Neural progenitor cell (in vitro differentiated cells): Measurements from ENCODE around the gene CDH23. TPM values are rescaled to one million over a fixed set of nuclear protein-coding genes. Genes with fewer than 3 reads are reported as not detected.

Source experiments
- DNase-seq: peaks from one replicate; pipeline ENCODE4 v3.0.0-alpha.2; 2016; ENCODE audit warnings: low spot score
- H2AFZ ChIP-seq: fragments of 200-600 bp; sonication (generic); replicated peaks from 2 replicates; pipeline ENCODE4 v1.6.1; 2016; ENCODE audit warnings: antibody characterized with exemption
- H3F3A ChIP-seq: fragments of 200-600 bp; sonication (generic); 2 replicates; pipeline ENCODE4 v1.6.1; 2016; ENCODE audit warnings: antibody characterized with exemption, low read depth
- H3K27ac ChIP-seq: fragments of 200-600 bp; sonication (generic); 2 replicates; pipeline ENCODE4 v1.5.1; 2016; ENCODE audit warnings: mild to moderate bottlenecking
- H3K27me3 ChIP-seq: fragments of 200-600 bp; sonication (generic); 2 replicates; pipeline ENCODE4 v1.6.1; 2016; ENCODE audit warnings: mild to moderate bottlenecking, moderate library complexity
- H3K36me3 ChIP-seq: fragments of 200-600 bp; sonication (generic); 2 replicates; pipeline ENCODE4 v1.5.1; 2016
- H3K4me1 ChIP-seq: fragments of 200-600 bp; sonication (generic); 2 replicates; pipeline ENCODE4 v1.6.1; 2016; ENCODE audit warnings: mixed run types
- H3K4me2 ChIP-seq: fragments of 200-600 bp; sonication (generic); 2 replicates; pipeline ENCODE4 v1.6.1; 2016
- H3K4me3 ChIP-seq: fragments of 200-600 bp; sonication (generic); 2 replicates; pipeline ENCODE4 v1.5.1; 2016
- H3K79me2 ChIP-seq: fragments of 200-600 bp; sonication (generic); 2 replicates; pipeline ENCODE4 v1.6.1; 2016; ENCODE audit warnings: low read depth
- H3K9ac ChIP-seq: fragments of 200-600 bp; sonication (generic); 2 replicates; pipeline ENCODE4 v1.6.1; 2016
- H3K9me3 ChIP-seq: fragments of 200-600 bp; sonication (generic); 2 replicates; pipeline ENCODE4 v1.5.1; 2016; ENCODE audit warnings: low read depth
- H4K20me1 ChIP-seq: fragments of 200-600 bp; sonication (generic); 2 replicates; pipeline ENCODE4 v1.6.1; 2016; ENCODE audit warnings: low read depth
- H3K27ac Mint-ChIP-seq: 3 replicates; pipeline ENCODE4 v1.8.0; 2021; ENCODE audit warnings: mixed read lengths
- H3K27me3 Mint-ChIP-seq: 2 replicates; pipeline ENCODE4 v1.8.0; 2022; ENCODE audit warnings: low read depth, mild to moderate bottlenecking, inconsistent platforms, moderate library complexity, mixed read lengths; ENCODE audit not compliant: insufficient read depth
- H3K36me3 Mint-ChIP-seq: 3 replicates; pipeline ENCODE4 v1.8.0; 2021; ENCODE audit warnings: mixed read lengths
- H3K4me1 Mint-ChIP-seq: 3 replicates; pipeline ENCODE4 v1.8.0; 2021; ENCODE audit warnings: mixed read lengths
- H3K4me3 Mint-ChIP-seq: 3 replicates; pipeline ENCODE4 v1.8.0; 2021; ENCODE audit warnings: mild to moderate bottlenecking, moderate library complexity, mixed read lengths
- H3K9me3 Mint-ChIP-seq: 3 replicates; pipeline ENCODE4 v1.8.0; 2020; ENCODE audit warnings: mixed read lengths
- EZH2 ChIP-seq: fragments of 200-600 bp; sonication (generic); IDR thresholded peaks from 2 replicates; pipeline ENCODE4 v1.6.1; 2017; ENCODE audit warnings: antibody characterized with exemption, mild to moderate bottlenecking, moderate library complexity
- EZH2phosphoT487 ChIP-seq: fragments of 200-600 bp; sonication (generic); IDR thresholded peaks from 2 replicates; pipeline ENCODE4 v1.6.1; 2017; ENCODE audit warnings: antibody characterized with exemption
- total RNA-seq: library from RNA; depleted of rRNA; stranded (reverse); fragments of >200 nt; gene quantifications from 2 replicates; pipeline ENCODE4 v1.2.3, GENCODE V29; 2015; ENCODE audit warnings: low replicate concordance
- TF ChIP-seq, protein P1 (sequence below): fragments of 200-600 bp; sonication (generic); IDR thresholded peaks from 2 replicates; pipeline ENCODE4 v1.5.1; 2017; ENCODE audit warnings: antibody characterized with exemption, mild to moderate bottlenecking

The CDH23 gene
- total RNA-seq, 1 donor from 2014 or later = 5.9 TPM

DNA sequence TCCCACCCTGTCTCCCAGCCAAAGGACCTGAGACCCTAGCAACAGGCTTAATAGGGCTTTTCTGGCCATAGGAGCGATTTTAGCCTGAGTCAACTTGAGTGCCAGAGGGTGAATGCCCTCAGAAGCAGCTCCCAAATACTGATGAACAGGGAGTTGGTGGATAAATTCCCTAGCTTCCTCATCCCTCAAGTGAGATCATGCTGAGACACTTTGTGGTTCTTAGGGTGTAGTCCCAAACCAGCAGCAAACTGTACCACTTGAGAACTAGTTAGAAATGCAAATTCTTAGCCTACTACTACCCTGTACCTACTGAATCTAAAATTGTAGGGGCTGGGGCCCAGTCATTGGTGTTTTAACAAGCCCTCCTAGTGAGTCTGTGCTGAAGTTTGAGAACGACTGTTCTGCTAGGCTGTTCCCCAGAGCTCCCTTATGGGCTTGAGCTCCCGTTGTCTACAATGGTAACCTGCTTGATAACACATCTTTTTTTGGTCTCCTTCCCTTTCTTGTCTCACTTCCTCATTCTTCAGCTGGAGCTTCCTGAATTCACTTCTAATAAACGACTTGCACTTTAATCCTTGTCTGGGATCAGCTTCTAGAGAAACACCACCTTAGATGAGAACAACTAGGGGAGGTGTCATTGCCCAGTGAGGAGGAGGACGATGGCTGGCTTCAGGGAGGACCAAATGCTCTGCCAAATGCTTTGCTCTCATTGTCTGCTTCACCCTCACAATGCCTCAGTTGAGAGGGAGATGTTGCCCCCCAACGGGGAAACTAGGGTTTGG lies 18.2 kb upstream of the CDH23 start:
- peaks cover 21% of the 10 kb centered on the region for H3K4me1 Mint-ChIP-seq
- no peak overlapping the region for H3K9ac ChIP-seq

DNA sequence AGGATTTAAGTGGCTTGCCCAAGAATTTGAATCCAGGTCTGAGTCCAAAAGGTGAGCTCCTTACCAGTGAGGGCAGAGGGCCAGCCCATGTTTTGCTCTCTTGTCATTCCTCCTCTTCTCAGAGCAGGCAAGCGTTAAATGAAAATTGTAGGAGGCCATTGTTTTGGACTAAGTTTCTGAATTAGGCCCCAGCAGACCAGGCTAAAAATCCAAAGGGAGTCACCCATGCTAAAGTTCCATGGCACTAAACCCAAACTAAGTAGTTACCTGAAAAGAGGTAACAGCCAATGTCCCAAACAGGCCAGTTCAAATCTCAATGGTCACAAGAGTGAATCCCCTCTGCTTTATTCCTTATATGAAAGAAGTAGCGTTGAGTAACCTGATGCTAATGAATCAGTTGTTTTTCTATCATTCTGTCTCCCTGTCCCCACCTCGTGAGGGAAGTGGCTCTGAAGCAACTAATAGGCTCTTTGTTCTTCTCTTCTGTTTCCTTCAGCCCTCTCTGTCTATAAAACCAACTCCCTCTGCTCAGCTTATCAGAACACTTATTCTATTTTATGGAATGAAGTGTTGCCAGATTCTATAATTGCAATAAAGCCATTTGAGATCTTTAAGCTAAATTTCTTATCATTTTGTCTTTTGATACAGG lies 17.5 kb upstream of the CDH23 start:
- H3K4me3 Mint-ChIP-seq = no peak overlapping the region
- TF ChIP-seq EZH2 (no peak), EZH2phosphoT487 (no peak)
- TF ChIP-seq, protein P1, sequence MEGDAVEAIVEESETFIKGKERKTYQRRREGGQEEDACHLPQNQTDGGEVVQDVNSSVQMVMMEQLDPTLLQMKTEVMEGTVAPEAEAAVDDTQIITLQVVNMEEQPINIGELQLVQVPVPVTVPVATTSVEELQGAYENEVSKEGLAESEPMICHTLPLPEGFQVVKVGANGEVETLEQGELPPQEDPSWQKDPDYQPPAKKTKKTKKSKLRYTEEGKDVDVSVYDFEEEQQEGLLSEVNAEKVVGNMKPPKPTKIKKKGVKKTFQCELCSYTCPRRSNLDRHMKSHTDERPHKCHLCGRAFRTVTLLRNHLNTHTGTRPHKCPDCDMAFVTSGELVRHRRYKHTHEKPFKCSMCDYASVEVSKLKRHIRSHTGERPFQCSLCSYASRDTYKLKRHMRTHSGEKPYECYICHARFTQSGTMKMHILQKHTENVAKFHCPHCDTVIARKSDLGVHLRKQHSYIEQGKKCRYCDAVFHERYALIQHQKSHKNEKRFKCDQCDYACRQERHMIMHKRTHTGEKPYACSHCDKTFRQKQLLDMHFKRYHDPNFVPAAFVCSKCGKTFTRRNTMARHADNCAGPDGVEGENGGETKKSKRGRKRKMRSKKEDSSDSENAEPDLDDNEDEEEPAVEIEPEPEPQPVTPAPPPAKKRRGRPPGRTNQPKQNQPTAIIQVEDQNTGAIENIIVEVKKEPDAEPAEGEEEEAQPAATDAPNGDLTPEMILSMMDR = no peak
- H3K27me3 ChIP-seq = peaks cover 18% of the 10 kb centered on the region
- no peak overlapping the region for H3K9ac ChIP-seq
- H2AFZ ChIP-seq = no peak overlapping the region
- no peaks in the 10 kb centered on the region for H3K9me3 Mint-ChIP-seq
- no peaks in the 10 kb centered on the region for H3K36me3 Mint-ChIP-seq
- H3K9me3 ChIP-seq = no peaks in the 10 kb centered on the region
- H3K27me3 Mint-ChIP-seq = peaks cover 20% of the 10 kb centered on the region
- H3K4me1 ChIP-seq = peaks cover 31% of the 10 kb centered on the region
- H3K27ac Mint-ChIP-seq = no peak overlapping the region
- no peaks in the 10 kb centered on the region for H3K36me3 ChIP-seq
- H3K4me1 Mint-ChIP-seq = peaks cover 21% of the 10 kb centered on the region
- H3K4me2 ChIP-seq = no peak overlapping the region
- no peak overlapping the region for H3K27ac ChIP-seq
- peaks cover 21% of the 10 kb centered on the region for H3F3A ChIP-seq
- no peak for DNase-seq
- no peak overlapping the region for H3K4me3 ChIP-seq
- no peaks in the 10 kb centered on the region for H3K79me2 ChIP-seq
- H4K20me1 ChIP-seq = no peaks in the 10 kb centered on the region

More for the DNA sequence above, 18.2 kb upstream of the CDH23 start:
- Histone ChIP-seq H3K9me3 (no peaks in the 10 kb centered on the region), H3K79me2 (no peaks in the 10 kb centered on the region), H3K4me1 (peaks cover 31% of the 10 kb centered on the region), H4K20me1 (no peaks in the 10 kb centered on the region), H3K27ac (no peak overlapping the region), H3K36me3 (no peaks in the 10 kb centered on the region), H3K4me2 (no peak overlapping the region), H3F3A (peaks cover 21% of the 10 kb centered on the region), H2AFZ (no peak overlapping the region), H3K27me3 (peaks cover 25% of the 10 kb centered on the region), H3K4me3 (no peak overlapping the region)
- TF ChIP-seq EZH2 (no peak), EZH2phosphoT487 (no peak)
- TF ChIP-seq, protein P1 = no peak
- H3K27ac Mint-ChIP-seq = no peak overlapping the region
- H3K27me3 Mint-ChIP-seq = peaks cover 17% of the 10 kb centered on the region
- H3K9me3 Mint-ChIP-seq = no peaks in the 10 kb centered on the region
- no peak for DNase-seq
- no peak overlapping the region for H3K4me3 Mint-ChIP-seq
- H3K36me3 Mint-ChIP-seq = no peaks in the 10 kb centered on the region

DNA sequence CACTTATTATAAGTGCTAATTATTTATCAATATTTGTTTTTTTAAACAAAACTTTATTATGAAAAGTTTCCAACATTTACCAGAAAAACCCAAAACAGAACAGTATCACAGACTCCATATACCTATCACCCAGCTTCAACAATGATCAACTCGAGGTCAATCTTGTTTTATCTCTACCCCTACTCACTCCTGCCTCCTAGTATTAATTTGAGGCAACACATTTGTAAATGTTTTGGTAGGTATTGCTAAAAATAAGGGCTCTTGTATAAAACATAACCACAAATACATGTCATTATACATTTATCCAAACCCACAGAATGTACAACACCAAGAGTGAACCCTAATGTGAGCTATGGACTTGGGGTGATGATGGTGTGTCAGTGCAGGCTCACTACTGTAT lies 15.9 kb upstream of the CDH23 start:
- Histone ChIP-seq H3K79me2 (no peaks in the 10 kb centered on the region), H2AFZ (no peak overlapping the region), H3K9ac (no peak overlapping the region), H4K20me1 (no peaks in the 10 kb centered on the region), H3K9me3 (no peaks in the 10 kb centered on the region), H3K36me3 (no peaks in the 10 kb centered on the region), H3K27me3 (peaks cover 6% of the 10 kb centered on the region), H3K4me3 (no peak overlapping the region), H3F3A (peaks cover 21% of the 10 kb centered on the region), H3K4me2 (no peak overlapping the region), H3K4me1 (peaks cover 31% of the 10 kb centered on the region), H3K27ac (no peak overlapping the region)
- TF ChIP-seq, protein P1 = no peak
- TF ChIP-seq EZH2phosphoT487 (no peak), EZH2 (no peak)
- peaks cover 20% of the 10 kb centered on the region for H3K27me3 Mint-ChIP-seq
- H3K27ac Mint-ChIP-seq = no peak overlapping the region
- no peak overlapping the region for H3K4me3 Mint-ChIP-seq
- H3K36me3 Mint-ChIP-seq = no peaks in the 10 kb centered on the region
- DNase-seq = no peak
- peaks cover 21% of the 10 kb centered on the region for H3K4me1 Mint-ChIP-seq
- no peaks in the 10 kb centered on the region for H3K9me3 Mint-ChIP-seq
